Stimulated activated CD8-positive, alpha-beta memory T cell treated with anti-CD3 and anti-CD28 coated beads, Interleukin-7, amount 100 ng/mL, for 1 hour (primary cell): ENCODE results near the gene SULT4A1.

ENCODE experiments used
- DNase-seq, 2 donors: peaks; one replicate each; pipeline ENCODE4 v3.0.0-alpha.2; 2020; ENCODE audit warnings: low read depth in 2 of 2

The SULT4A1 gene

GRCh38 chr22:43828998-43829782 lies 33.1 kb downstream of the SULT4A1 start:
- DNase-seq: no peak

- no peak for DNase-seq
These were observed 33.7 kb downstream of the SULT4A1 start for GRCh38 chr22:43828725-43828997.

- DNase-seq: no peak
These were observed 34.2 kb downstream of the SULT4A1 start for GRCh38 chr22:43827926-43828724.

- DNase-seq: no peak
These were observed 35.1 kb downstream of the SULT4A1 start for GRCh38 chr22:43827003-43827735.

DNA sequence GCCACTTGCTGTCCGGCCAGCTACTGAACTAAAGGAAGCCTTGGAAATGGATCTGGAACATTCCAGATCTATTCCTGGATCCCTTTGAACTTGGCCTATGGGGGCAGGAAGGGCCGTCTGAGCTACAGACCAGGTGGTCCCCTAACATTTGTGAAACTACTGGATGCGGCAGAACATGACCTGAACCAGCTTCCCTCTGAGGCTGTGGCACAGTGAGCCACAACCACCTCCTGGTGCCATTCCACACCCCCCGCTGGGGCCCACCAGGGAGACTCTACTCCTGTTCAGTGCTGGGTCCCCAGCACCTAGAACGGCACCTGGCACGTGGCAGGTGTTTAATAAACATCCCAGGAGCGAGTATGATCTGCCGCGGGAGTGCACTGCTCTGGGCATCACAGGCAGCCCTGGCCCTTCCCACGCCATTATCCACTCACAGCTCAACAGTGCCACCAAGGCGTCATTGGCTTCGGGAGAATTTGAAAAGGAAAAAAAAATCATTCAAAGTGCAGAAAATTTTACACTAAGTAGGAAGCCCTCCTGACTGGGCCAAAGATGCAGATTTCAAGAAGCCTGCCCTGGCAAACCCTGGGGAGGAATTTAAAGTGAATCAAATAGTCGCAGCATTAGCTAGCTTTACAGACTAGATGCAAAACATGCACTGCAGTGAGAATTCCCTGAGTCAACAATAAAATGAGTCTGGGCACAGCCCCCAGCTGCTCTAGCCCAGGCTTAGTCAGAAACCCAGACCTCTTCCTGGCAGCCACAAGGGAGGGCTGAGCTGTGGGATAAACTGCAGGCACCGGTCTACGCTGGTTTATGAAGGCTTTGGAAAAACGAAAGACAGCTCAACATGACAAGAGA lies 35.9 kb downstream of the SULT4A1 start:
- DNase-seq: no peak

GRCh38 chr22:43825651-43826050 lies 36.7 kb downstream of the SULT4A1 start:
- DNase-seq: no peak

DNA sequence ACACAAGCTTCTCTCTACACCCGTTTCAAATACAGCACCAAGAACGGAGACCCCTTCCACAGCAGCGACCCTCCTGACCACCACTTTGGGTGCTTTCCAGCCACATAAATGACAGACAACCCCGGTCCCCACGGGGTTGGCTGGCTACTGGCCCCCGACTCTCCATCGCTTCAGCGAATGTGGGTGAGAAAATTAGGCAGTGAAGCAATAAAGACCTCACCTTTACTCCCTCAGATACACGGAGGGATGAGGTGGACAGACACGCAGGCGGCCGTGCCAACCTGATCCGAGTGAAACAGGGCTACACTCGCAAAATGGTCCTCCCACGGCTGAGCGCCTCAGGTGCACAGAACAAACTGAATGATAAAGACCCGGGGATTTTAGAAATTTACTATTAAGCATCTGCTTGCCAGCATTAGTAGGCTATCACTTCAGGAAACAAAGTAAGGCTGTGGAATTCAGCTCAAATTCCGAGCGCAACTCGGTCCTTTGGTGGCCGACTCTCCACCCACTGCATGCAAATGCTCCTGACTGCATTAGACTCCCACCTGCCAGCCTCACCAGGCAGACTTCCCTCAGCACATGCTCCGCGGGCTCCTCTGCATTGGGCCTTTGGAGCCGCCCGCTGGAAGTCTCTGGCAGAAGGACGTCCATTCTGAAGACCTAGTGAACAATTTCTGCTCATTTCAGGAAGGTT lies 37.4 kb downstream of the SULT4A1 start:
- DNase-seq: no peak

DNA sequence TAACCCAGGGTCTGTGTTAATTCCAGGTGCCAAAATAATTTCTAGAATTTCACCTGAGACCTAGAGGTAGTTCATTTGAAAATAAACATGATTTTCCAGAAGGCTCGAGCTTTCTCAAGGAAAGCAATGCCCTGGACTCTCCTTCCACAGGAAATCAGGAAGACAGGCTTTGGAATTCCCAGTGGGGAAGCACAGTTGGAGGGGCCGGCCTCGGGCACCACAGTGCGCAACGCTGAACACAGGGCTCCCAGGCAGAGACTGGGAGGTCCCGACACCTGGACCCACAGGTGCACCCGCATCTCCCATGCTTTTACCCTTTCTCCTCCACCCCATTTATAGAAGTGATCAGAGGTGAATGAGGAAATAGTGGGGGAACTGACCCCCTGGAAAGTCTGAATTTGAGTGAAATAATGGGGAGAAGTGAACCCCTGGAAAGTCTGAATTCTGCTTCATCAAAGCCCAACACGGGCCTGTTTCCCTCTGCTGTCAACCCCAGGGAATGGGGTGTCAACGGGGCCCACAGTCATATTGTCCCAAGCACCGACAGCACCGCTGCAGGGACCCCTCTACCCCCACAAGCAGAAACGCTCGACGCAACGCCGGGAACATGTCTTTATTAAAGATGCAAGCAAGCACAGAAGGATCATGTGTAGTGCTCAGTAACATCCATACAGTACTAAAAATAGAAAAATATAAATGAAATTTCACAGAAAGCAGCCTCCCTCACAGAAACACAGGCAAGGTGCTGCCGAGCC lies 38.2 kb downstream of the SULT4A1 start:
- DNase-seq: no peak

DNA sequence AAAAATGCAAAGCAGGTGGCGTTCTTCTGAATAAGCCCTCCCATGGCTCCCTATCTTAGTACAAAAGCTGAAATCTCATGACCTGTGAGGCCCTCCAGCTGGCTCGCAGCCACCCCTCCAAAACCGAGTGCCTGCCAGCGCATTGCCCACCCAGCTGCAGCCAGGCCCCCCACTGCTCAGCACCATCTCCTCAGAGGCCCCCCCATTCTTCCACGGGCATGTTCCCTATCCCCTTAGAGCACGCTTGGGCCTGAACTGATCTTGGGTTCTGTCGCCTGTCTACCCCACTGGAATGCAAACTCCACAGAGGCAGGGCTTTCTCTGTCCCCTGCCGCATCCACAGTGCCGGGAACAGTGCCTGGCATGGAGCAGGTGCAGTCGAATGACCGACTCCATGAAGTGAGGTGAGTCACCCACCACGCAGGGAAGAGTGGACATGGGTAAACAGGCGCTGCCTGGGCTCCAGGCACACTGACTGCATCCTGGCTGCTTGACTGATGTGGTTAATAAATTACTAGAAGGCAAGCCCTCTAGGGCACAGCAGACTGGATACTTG lies 38.9 kb downstream of the SULT4A1 start:
- no peak for DNase-seq

- no peak for DNase-seq
These were observed 40.5 kb downstream of the SULT4A1 start for GRCh38 chr22:43821606-43822425.

- no peak for DNase-seq
These were observed 41.5 kb downstream of the SULT4A1 start for GRCh38 chr22:43820651-43821305.

- no peak for DNase-seq
These were observed 42.2 kb downstream of the SULT4A1 start for GRCh38 chr22:43819931-43820640.

- no peak for DNase-seq
These were observed 42.8 kb downstream of the SULT4A1 start for GRCh38 chr22:43819421-43819921.

- no peak for DNase-seq
These were observed 43.3 kb downstream of the SULT4A1 start for GRCh38 chr22:43818981-43819380.

- DNase-seq: no peak
These were observed 44.9 kb downstream of the SULT4A1 start for GRCh38 chr22:43817402-43817801.

- DNase-seq: no peak
These were observed 48.0 kb downstream of the SULT4A1 start for GRCh38 chr22:43814264-43814663.

GRCh38 chr22:43812890-43813289 lies 49.4 kb downstream of the SULT4A1 start:
- no peak for DNase-seq
